ENCODE measurements around the gene DTX3.

DNA sequence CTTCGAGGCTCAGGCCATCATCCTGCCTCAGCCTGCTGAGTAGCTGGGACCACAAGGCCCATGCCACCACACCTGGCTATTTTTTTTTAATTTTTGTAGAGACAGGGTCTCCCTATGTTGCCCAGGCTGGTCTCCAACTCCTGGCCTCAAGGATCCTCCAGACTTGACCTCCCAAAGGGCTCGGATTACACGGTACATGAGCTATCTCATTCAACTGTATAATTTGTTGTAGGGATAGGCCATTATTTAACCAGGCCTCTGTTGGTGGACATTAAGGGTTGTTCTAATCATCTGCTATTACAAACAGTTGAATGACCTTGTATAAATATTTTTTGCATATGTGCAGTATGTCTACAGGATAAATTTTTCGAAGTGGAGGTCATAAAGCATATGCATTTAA is 45.8 kb upstream of the DTX3 start:
- TF ChIP-seq, protein P1, sequence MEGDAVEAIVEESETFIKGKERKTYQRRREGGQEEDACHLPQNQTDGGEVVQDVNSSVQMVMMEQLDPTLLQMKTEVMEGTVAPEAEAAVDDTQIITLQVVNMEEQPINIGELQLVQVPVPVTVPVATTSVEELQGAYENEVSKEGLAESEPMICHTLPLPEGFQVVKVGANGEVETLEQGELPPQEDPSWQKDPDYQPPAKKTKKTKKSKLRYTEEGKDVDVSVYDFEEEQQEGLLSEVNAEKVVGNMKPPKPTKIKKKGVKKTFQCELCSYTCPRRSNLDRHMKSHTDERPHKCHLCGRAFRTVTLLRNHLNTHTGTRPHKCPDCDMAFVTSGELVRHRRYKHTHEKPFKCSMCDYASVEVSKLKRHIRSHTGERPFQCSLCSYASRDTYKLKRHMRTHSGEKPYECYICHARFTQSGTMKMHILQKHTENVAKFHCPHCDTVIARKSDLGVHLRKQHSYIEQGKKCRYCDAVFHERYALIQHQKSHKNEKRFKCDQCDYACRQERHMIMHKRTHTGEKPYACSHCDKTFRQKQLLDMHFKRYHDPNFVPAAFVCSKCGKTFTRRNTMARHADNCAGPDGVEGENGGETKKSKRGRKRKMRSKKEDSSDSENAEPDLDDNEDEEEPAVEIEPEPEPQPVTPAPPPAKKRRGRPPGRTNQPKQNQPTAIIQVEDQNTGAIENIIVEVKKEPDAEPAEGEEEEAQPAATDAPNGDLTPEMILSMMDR (IDR thresholded peaks at IDR 0.05) = no peak
- TF ChIP-seq EZH2 (IDR thresholded peaks at IDR 0.05) (no peak), EZH2phosphoT487 (IDR thresholded peaks at IDR 0.05) (no peak)
